HPDE6-E6E7 (cell line): ENCODE results near the gene ZNF627.
"Not testable (repeated sequence)": the region's sequence is repeated elsewhere in the genome, so short reads cannot be mapped to it uniquely, and the experiment has no call there.

ENCODE experiments used
- DNase-seq: peaks from one replicate; pipeline ENCODE4 v3.0.0; 2011; ENCODE audit warnings: missing footprints; ENCODE audit errors: extremely low spot score

ZNF627 gene

DNA sequence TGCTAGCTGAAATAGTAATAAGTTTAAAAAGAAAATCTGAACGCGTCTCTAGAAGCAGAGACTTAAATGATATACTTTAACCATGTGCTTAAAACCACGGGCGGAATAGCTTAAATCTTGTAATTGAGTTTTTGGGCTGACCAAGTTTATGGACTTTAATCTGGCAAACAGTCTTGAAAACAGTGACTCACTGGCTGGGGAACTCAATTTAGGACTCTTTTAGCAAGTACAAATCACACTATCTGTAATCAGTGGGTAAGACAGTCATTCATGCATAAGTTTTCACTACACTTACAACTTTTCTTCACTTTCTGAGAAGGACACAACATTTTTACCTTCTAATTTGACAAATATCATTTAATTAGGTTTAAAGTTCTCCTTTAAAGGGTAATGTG is 26.8 kb downstream of the ZNF627 start:
- no peak for DNase-seq

DNA sequence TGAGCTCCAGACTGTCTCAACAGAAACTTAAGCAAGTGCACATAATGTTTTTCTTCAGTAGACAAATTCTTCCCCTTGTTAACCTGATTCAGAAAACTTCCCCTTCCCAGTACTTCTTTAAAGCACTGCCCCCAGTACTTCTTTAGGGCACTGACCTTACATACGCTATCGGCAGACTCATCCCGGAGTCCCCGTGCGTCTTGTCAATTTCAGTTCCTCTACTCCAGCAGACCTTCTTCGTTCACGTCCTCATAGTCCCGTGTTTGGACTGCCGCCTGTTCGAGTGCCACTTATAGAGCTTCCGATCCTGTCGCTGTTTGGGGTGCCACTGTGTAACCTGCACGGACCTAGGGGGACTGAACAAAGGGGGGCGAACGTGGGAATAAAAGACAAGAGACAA is 29.0 kb downstream of the ZNF627 start:
- DNase-seq, result no peak

DNA sequence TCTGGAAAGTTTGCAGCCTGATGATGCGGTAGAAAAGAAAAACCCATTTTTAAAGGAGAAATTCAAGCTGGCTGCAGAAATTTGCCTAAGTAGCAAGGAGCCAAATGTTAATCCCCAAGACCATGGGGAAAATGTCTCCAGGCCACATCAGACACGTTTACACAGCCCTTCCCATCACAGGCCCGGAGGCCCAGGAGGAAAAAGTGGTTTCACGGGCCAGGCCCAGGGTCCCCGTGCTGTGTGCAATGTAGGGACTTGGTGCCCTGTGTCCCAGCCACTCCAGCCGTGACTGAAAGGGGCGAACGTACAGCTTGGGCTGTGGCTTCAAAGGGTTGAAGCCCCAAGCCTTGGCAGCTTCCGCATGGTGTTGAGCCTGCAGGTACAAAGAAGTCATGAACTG is 35.9 kb downstream of the ZNF627 start:
- DNase-seq, result no peak

DNA sequence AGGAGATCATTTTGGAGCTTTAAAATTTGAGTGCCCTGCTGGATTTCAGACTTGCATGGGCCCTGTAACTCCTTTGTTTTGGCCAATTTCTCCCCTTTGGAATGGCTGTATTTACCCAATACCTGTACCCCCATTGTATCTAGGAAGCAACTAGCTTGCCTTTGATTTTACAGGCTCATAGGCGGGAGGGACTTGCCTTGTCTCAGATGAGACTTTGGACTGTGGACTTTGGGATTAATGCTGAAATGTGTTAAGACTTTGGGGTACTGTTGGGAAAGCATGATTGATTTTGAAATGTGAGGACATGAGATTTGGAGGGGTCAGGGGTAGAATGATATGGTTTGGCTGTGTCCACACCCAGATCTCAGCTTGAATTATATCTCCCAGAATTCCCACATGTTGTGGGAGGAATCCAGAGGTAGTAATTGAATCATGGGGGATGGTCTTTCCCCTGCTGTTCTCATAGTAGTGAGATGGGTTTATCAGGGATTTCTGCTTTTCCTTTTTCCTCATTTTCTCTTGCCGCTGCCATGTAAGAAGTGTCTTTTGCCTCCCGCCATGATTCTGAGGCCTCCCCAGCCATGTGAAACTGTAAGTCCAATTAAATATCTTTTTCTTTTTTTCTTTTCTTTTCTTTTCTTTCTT is 36.9 kb downstream of the ZNF627 start:
- DNase-seq, result not testable (repeated sequence)

DNA sequence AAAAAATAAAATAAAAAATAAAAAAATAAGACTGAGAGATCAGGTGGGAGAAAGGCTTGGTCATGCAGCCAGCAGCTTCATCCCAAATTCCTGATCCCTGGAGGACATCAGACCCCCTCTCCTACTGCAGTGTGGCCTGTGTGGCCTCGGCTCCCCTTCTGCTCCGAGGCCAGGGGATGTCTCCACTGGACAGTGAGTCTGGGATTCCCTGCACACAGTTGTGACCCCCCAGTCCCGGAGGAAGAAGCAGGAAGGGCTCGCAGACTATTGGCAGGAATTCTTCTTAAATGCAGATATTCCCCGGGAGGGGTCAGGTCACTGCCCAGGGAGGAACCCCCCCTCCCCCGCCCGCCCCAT is 41.9 kb downstream of the ZNF627 start:
- DNase-seq, result no peak

DNA sequence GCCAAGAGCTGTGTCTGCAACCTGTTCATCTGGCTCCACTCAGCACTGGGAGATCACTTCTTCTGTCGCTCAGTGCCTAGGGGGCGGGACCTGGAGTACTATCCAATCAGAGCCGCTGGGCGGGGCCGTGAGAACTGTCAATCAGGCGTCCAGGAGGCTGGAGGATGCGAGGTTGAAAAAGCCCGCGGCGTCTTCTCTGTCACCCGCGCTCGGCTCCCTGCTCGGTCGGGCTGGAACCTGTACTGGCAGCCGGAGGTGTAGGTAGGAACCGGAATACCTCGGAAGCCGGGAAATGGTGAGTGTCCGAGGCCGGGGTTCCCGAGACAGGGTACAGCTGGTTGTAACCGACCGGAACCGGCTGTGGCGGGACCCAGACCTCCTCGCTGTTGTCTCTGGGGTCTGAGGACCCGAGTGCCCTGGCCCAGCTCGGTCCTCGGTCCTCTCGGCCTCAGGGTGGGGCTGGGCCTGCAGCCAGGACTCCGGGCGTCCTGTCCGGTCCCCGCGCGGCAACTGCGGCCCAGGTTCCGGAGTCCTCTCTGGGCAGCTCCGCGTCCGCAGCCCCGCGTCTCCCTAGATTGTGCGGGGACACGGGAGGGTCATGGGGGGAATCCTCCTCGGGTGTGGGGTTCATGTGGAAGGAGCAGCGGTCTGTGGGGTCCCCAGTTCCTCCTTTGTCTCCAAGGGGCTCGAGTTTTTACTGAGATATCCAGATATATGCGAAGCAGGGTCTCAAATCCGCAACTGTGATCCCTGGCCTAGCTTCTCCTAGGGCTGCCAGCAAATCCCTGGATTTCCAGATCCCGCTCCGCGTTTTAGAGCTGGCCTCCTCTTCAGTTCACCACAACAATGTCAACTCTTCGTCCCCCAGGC is 42.6 kb downstream of the ZNF627 start:
- peak; percentile 96 for DNase-seq

DNA sequence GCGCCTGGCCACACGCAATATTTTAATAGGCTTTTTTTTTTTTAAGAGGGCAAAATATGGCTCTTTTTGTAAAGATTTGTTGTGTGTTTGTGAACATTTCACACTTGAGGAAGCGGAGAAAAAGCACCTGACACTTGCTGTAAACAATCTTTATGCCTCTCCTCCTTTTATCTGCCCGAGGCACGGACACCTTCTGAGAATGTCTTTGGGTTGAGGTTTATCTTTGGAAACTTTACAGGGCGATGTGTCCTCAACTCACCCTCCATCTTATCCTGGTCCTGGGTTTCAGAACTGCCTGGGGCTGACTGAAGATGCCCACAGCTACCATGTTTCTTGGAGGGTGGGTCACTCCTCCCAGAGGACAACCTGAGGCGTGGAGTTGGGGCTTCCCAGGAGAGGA is 44.0 kb downstream of the ZNF627 start:
- DNase-seq, result no peak

DNA sequence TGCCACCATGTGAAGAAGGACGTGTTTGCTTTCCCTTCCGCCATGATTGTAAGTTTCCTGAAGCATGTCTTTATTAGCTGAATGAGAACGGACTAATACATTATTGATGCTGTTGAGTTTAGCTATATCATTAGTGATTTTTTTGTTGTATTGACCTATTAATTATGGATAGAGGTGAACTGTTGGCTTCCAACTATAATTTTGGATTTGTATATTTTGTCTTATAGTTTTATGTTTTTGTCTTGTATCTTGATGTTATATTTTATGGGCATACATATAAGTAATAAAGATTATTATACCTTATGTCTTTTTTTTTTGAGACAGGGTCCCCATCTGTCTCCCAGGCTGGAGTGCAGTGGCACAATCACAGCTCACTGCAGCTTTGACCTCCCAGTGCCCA is 45.6 kb downstream of the ZNF627 start:
- no peak for DNase-seq

DNA sequence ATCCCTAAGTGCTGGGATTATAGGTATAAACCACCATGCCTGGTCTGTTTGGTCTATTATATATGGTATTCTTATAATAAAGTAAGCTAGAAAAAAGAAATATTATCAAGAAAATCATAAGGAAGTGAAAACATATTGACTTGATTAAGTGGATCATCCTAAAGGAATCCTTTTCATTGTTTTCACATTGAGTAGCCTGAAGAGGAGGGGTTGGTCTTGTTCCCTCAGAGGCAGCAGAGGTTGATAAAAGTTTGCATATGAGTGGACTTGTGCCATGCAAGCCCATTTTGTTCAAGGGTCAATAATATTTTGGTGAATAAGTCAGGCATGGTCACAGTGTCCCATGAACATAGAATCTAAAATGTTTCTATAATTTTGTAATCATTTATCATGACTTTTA is 52.7 kb downstream of the ZNF627 start:
- DNase-seq, result no peak

DNA sequence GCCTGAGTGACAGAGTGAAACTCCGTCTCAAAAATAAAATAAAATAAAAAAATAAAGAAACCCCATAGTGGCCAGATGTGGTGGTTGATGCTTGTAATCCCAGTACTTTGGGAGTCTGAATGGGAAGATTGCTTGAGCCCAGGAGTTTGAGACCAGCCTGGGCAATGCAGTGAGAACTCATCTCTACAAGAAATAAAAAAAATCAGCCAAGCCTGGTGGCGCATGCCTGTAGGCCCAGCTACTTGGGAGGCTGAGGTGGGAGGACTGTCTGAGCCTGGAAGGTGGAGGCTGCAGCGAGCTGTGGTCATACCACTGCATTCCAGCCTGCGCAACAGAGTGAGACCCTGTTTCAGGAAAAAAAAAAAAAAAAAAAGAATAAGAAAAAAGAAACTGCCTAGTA is 53.8 kb downstream of the ZNF627 start:
- no peak for DNase-seq

DNA sequence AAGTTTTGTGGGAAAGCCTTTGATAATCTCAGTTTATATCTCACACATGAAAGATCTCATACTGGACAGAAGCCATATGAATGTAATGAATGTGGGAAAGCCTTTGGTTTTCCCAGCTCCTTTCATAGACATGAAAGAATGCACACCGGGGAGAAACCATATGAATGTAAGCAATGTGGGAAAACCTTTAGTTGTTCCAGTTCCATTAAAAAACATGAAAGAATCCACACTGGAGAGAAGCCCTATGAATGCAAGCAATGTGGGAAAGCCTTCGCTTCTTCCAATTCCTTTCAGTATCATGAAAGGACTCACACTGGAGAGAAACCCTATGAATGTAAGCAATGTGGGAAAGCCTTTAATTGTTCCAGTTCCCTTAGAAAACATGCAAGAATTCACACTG is 54.8 kb downstream of the ZNF627 start:
- no peak for DNase-seq

DNA sequence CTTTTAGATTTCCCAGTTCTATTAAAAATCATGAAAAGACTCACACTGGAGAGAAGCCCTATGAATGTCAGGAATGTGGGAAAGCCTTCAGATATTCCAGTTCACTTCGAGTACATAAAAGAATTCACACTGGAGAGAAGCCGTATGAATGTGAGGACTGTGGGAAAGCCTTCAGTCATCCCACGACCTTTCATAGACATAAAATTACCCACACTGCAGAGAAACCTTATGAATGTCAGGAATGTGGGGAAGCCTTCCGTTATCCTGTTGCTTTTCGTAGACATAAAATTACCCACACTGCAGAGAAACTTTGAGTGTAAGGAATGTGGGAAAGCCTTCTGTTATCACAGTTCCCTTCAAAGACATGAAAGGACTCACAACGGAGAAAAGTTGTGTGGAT is 55.2 kb downstream of the ZNF627 start:
- DNase-seq, result no peak

DNA sequence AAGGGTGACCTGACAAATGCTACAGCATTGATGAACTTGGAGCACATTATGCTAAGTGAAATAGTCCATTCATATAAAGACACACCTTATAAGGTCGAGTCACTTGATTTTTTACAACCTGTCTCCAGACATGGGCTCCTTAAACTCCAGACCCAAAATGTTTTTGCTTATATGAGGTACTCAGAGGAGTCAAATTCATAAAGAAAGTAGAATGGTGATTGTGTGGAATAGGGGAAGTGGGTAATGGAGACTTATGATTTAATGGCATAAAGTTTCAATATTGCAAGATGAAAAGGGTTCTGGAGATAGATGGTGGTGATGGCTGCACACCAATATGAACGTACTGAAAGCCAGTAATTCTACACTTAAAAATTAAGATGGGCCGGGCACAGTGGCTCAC is 59.3 kb downstream of the ZNF627 start:
- DNase-seq, result no peak

DNA sequence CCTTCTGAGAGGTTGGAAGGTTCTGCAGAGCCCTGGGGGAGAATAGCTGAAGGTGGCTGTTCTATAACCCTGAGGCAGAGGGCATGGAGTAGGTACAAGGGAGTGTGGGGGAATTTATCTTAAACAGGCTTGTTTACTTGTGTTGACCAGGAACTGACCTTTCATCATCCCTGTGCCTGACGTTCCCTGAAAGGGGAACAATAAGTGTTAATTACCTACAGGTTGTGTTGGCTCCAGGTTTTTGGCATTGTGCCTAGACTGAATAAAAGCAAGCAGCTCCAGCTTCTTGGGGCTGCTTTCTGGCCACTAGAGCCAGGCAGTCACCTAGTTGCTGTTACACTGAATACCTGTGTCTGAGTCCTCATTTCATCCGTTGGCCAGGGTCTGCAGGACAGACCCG is 60.0 kb downstream of the ZNF627 start:
- DNase-seq, result no peak

DNA sequence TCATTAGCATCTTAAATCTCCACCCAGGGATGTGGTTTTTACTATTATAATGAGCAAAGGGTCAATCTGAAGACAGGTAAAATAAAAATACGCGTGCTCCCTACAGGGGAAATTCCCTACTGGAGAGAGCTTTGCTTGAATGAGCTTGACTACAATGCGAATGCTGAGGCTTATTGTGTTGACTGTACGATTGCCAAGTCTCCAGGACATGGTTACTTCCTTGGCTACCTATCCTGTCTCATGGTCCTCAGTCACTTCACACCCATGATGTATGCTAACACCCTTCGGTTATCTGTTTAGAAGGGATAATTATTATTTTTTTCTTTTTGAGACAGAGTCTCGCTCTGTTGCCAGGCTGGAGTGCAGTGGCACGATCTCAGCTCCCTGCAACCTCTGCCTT is 61.7 kb downstream of the ZNF627 start:
- DNase-seq, result no peak

DNA sequence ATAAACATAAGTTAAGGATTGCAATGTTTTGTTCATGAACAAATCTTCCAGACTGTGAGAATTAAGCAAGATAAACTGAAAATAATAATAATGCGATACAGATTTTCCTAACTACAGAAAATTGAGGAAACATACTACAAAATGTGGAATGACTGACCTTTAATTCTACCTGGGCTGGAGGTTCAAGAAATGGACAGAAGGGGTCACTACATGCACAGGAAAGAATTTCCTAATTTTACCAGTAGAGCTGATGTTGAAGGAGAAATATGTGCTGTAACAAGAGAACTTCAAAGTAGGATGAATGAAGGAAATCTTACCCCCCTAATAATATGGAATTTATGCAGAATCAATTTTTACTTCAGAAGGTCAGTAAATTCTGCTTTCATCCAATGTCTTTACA is 62.3 kb downstream of the ZNF627 start:
- peak; percentile 28 for DNase-seq

DNA sequence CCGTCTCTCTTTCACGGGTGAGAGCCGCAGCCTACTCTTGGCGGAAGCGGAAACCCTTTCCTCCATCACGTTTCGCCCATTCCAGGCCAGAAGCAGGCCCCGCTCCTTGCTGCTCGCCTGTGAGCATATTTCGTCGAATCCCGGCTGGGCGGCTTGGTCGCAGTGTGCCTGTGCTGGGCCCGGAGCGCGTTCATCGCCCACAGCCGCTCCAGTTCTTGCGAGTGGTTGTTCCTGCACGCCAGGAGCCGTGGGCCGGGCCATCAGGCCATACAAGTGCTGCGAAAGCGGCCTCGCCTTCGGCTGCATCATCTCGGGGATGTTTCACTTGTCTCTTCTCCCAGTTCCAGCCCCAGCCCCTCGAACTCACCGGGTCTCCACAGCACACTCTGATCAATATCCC is 65.0 kb downstream of the ZNF627 start:
- no peak for DNase-seq

DNA sequence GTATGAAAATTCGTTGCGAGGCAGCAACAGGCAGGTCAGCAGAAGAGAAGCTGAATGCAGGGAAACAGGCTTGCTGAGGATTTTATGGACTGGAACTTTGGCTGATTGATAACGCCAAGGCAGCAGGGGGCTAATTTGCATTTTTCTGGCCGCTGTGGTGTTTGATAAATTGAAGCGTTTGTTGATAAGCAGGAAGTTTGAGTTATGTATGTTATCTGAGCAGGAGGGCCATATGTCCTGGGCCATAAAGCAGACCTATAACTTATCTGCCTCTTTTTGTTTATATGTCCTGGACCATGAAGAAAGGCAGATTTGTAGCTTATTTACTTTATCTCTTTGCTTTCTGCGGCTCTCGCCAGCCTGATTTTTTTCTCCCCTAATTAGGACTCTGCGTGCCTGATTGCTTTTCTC is 65.9 kb downstream of the ZNF627 start:
- no peak for DNase-seq
